Head of caudate nucleus (tissue), 42 donors: ENCODE results near the gene CGB2.
A peak's percentile ranks its signal among the peaks of the same experiment; 100 is the strongest.
"Not testable (repeated sequence)": the region's sequence is repeated elsewhere in the genome, so short reads cannot be mapped to it uniquely, and the experiment has no call there.

Experiments used
- DNase-seq, 42 donors: peaks; one replicate each; pipeline versions ENCODE4 v3.0.0 to v3.0.0-alpha.2; 2020 to 2021; ENCODE audit warnings: mixed read lengths in 7 of 42
- intact Hi-C: fragments of 100-400 bp; cut with DNase I; formaldehyde crosslinking; loops from one replicate; pipeline ENCODE4 v1.15.0; 2022

CGB2 gene

GRCh38 chr19:49025088-49025487 is 6.6 kb upstream of the CGB2 start:
- intact Hi-C loops, DNase-seq: not testable (repeated sequence)

GRCh38 chr19:49025599-49025998 is 6.1 kb upstream of the CGB2 start:
- intact Hi-C loops, DNase-seq: not testable (repeated sequence)

- DNase-seq, intact Hi-C loops: not testable (repeated sequence)
Measured at GRCh38 chr19:49028686-49029085, 3.0 kb upstream of the CGB2 start.

GRCh38 chr19:49029749-49030148 is 1.9 kb upstream of the CGB2 start:
- intact Hi-C loops, DNase-seq: not testable (repeated sequence)

GRCh38 chr19:49030323-49030722 is 1.4 kb upstream of the CGB2 start:
- DNase-seq, intact Hi-C loops: not testable (repeated sequence)

- DNase-seq, intact Hi-C loops: not testable (repeated sequence)
Measured at GRCh38 chr19:49036815-49037214, 5.1 kb downstream of the CGB2 start, which contains the start of gene CGB1. Gene CGB1, minus strand, starts transcription at chr19:49036895. Its CDS starts 184 bp downstream, at chr19:49036711.

- DNase-seq, intact Hi-C loops: not testable (repeated sequence)
Measured at GRCh38 chr19:49038111-49038510, 6.4 kb downstream of the CGB2 start.

- intact Hi-C loops: not testable (repeated sequence)
Measured at GRCh38 chr19:49038557-49039276, 7.0 kb downstream of the CGB2 start.

GRCh38 chr19:49039736-49040135 is 8.0 kb downstream of the CGB2 start:
- DNase-seq, intact Hi-C loops: not testable (repeated sequence)

More at GRCh38 chr19:49038557-49039276, 7.0 kb downstream of the CGB2 start:
- DNase-seq: not testable (repeated sequence)

GRCh38 chr19:49042177-49042576 is 10.5 kb downstream of the CGB2 start:
- DNase-seq: no peak
- intact Hi-C loops: no loop called here

- intact Hi-C loops, DNase-seq: not testable (repeated sequence)
Measured at GRCh38 chr19:49042666-49043065, 11.0 kb downstream of the CGB2 start.

GRCh38 chr19:49043548-49043947 is 11.9 kb downstream of the CGB2 start, which contains the start of gene CGB5:
Gene CGB5, plus strand, starts transcription at chr19:49043848. Its CDS starts 362 bp downstream, at chr19:49044210.
- DNase-seq, intact Hi-C loops: not testable (repeated sequence)

- intact Hi-C loops, DNase-seq: not testable (repeated sequence)
Measured at GRCh38 chr19:49049011-49049410, 17.3 kb downstream of the CGB2 start, which contains the start of gene CGB8. Gene CGB8, minus strand, starts transcription at chr19:49049111. Its CDS starts 372 bp downstream, at chr19:49048739.

GRCh38 chr19:49049834-49050233 is 18.1 kb downstream of the CGB2 start:
- intact Hi-C loops, DNase-seq: not testable (repeated sequence)

- intact Hi-C loops, DNase-seq: not testable (repeated sequence)
Measured at GRCh38 chr19:49050376-49051033, 18.8 kb downstream of the CGB2 start.

GRCh38 chr19:49056101-49056901 is 24.6 kb downstream of the CGB2 start:
- intact Hi-C loops: no loop called here
- DNase-seq: peak in 25 of 42 donors; percentile 10 to 65 (median 24)

GRCh38 chr19:49056902-49057596 is 25.4 kb downstream of the CGB2 start:
- DNase-seq, intact Hi-C loops: not testable (repeated sequence)

GRCh38 chr19:49057636-49058234 is 26.0 kb downstream of the CGB2 start, which contains the start of gene CGB7:
Gene CGB7, minus strand, starts transcription at chr19:49057749. Its CDS starts 2,374 bp downstream, at chr19:49055375.
- intact Hi-C loops: no loop called here
- DNase-seq: peak in 30 of 42 donors; percentile 8 to 64 (median 26)
